GM10266 (cell line): ENCODE data around the gene ARV1.

Source experiments
- DNase-seq: peaks from one replicate; pipeline ENCODE4 v3.0.0; 2012; ENCODE audit errors: extremely low spot score
- TF ChIP-seq, protein P1 (sequence below): IDR thresholded peaks from 2 replicates; pipeline ENCODE4 v1.5.1; 2012; ENCODE audit warnings: mild to moderate bottlenecking, low read depth; ENCODE audit not compliant: control insufficient read depth, insufficient read depth; ENCODE audit errors: missing control alignments

The ARV1 gene

DNA sequence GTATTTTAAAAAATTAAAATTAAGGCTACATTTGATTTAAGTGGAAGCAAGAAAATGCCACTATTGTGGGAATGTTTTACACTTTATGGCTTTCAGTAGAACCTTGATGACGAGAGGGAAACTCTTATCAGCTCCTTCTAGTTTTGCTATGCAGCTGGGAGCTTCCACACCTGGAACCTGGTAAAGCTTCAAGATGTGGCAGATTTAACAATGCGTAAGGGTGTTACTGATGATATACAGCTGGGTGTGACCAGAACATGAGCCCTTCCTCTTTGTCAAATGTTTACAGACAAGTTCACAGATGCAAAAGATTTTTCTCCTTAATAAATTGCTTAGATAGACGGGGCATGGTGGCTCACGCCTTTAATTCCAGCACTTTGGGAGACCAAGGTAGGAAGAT lies 20.5 kb upstream of the ARV1 start:
- TF ChIP-seq, protein P1, sequence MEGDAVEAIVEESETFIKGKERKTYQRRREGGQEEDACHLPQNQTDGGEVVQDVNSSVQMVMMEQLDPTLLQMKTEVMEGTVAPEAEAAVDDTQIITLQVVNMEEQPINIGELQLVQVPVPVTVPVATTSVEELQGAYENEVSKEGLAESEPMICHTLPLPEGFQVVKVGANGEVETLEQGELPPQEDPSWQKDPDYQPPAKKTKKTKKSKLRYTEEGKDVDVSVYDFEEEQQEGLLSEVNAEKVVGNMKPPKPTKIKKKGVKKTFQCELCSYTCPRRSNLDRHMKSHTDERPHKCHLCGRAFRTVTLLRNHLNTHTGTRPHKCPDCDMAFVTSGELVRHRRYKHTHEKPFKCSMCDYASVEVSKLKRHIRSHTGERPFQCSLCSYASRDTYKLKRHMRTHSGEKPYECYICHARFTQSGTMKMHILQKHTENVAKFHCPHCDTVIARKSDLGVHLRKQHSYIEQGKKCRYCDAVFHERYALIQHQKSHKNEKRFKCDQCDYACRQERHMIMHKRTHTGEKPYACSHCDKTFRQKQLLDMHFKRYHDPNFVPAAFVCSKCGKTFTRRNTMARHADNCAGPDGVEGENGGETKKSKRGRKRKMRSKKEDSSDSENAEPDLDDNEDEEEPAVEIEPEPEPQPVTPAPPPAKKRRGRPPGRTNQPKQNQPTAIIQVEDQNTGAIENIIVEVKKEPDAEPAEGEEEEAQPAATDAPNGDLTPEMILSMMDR, result no peak
- no peak for DNase-seq

DNA sequence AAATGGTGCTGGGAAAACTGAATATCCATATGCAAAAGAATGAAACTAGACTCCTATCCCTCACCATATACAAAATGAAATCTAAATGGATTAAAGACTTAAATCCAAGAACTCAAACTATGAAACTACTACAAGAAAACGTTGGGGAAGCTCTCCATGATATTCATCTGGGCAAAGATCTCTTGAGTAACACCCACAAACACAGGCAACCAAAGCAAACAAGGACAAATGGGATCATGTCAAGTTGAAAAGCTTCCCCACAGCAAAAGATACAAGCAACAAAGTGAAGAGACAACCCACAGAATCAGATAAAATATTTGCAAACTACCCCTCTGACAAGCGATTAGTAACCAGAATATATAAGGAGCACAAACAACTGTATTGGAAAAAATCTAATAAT lies 14.0 kb upstream of the ARV1 start:
- DNase-seq, result no peak
- TF ChIP-seq, protein P1, result no peak

DNA sequence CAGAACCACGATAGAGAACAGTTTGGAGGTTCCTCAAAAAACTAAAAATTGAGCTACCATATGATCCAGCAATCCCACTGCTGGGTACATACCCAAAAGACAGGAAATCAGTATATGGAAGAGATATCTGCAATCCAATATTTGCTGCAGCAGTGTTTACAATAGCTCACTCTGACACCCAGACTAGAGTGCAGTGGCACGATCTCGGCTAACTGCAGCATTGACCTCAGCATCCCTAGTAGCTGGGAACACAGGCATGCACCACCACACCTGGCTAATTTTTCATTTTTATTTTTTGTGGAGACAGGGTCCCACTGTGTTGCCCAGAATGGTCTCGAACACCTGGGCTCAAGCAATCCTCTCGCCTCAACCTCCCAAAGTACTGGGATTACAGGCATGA lies 13.4 kb upstream of the ARV1 start:
- DNase-seq, result no peak
- TF ChIP-seq, protein P1, result no peak

DNA sequence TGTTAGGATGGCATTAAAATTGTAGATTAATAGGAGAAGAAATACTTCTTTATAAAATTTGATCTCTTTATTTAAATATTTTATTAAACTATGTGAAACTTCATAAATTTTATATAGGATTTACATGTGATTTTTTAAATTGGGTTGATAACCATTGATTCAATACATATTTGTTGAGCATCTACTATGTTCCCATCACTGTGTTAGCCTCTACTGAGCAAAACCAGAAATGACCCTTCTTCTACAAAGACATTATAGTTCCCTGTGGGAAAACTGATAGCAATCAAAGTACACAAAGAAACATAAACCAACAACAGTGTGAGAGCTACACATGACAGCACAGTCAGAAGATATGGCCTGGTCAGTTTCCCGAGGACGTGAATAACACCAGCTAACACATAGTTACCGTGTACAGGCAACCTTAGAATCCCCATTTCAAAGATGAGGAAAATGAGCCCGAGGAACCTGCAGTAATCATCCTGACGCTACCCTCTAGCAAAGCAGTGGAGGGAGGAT lies 12.5 kb upstream of the ARV1 start:
- TF ChIP-seq, protein P1, result no peak
- no peak for DNase-seq

DNA sequence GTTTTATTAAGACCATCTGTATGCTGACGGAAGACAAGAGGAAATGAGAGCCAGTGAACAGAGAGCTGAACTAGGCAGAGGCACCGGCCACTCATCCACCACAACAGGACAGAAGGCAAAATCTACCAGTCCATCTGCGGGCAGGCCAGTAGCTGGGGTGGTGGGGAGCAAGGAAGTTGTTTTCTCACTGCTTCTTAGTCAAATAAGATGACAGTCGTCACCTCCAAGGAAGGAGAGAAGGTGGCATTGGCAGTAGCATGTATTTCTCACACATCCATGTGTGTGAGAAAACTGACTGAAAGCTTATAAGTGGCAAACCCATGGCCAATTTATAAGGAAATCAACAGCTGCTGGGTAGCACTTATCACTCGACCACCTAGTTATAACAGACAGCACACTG lies 8.5 kb upstream of the ARV1 start:
- no peak for DNase-seq
- TF ChIP-seq, protein P1, result no peak

DNA sequence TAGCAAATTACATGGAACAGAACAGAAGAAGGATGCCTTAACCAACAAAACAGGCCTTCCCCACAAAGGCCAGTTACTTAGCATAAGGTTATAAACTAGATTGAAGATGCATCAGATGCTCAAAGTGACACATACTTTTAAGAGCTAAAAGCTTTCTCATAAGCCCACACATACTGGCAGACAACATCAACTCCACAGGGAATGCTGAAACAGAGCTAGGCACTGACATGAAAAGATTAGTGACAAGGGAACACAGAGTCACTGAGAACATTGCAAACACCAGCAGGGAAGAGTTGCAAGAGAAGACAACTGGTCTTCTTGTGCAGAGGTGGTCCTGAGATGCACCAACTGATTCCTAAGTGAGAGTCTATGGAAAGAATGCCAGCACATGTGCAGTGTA lies 7.1 kb upstream of the ARV1 start:
- TF ChIP-seq, protein P1, result no peak
- DNase-seq, result no peak

DNA sequence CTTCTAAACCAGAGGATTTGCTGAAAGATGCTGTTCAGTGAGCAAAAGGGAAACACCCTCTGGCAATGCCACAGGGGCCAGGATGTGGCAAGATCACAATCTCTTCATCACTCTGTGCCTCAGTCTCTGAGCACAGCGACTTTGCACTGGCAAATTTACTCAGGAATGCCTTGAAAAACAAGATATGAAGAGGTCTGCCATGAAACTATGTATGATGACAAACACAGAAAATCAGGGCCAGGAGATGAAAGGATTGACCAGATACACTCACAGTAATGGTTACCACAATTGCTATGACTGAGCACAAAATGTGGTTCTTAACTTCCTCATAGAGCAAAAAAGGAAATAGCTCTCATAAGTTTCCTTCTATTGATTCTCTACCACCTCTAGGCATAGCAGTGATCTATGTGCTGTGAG lies 6.0 kb upstream of the ARV1 start:
- TF ChIP-seq, protein P1, result no peak
- DNase-seq, result peak; percentile 29
